BE2C (cell line): Measurements from ENCODE around the gene CHSY1.
A peak's percentile ranks its signal among the peaks of the same experiment; 100 is the strongest.

Source experiments
- DNase-seq: peaks from one replicate; pipeline ENCODE4 v3.0.0-alpha.2; 2020
- H3K27me3 ChIP-seq: fragments of 250-450 bp; sonication (Bioruptor Pico); 2 replicates; pipeline ENCODE4 v1.5.1; 2020; ENCODE audit warnings: mild to moderate bottlenecking
- H3K36me3 ChIP-seq: fragments of 250-450 bp; sonication (Bioruptor Pico); 2 replicates; pipeline ENCODE4 v1.5.1; 2020; ENCODE audit warnings: mild to moderate bottlenecking
- H3K4me1 ChIP-seq: fragments of 250-450 bp; sonication (Bioruptor Pico); 2 replicates; pipeline ENCODE4 v1.5.1; 2020
- H3K4me3 ChIP-seq: 2 replicates; pipeline ENCODE4 v1.5.1; 2011; ENCODE audit warnings: low read depth, low read length
- H3K9me3 ChIP-seq: fragments of 250-450 bp; sonication (Bioruptor Pico); 2 replicates; pipeline ENCODE4 v1.5.1; 2020
- CTCF ChIP-seq: IDR thresholded peaks from 2 replicates; pipeline ENCODE4 v1.5.1; 2012; ENCODE audit warnings: mild to moderate bottlenecking, low read depth, low read length

CHSY1 gene

GRCh38 chr15:101152914-101153313 is 98.9 kb downstream of the CHSY1 start:
- Histone ChIP-seq H3K9me3 (no peaks in the 10 kb centered on the region), H3K27me3 (no peaks in the 10 kb centered on the region), H3K36me3 (no peaks in the 10 kb centered on the region), H3K4me1 (peaks cover 18% of the 10 kb centered on the region), H3K4me3 (no peak overlapping the region)
- no peak for DNase-seq
- peak; percentile 56 for TF ChIP-seq CTCF

GRCh38 chr15:101151288-101151687 is 100.6 kb downstream of the CHSY1 start:
- peaks cover 18% of the 10 kb centered on the region for H3K4me1 ChIP-seq
- TF ChIP-seq CTCF: no peak

GRCh38 chr15:101150723-101151040 is 101.2 kb downstream of the CHSY1 start:
- H3K4me3 ChIP-seq: no peak overlapping the region
- H3K27me3 ChIP-seq: no peaks in the 10 kb centered on the region
- TF ChIP-seq CTCF: no peak
- H3K4me1 ChIP-seq: peaks cover 18% of the 10 kb centered on the region
- no peak for DNase-seq
- no peaks in the 10 kb centered on the region for H3K9me3 ChIP-seq
- no peaks in the 10 kb centered on the region for H3K36me3 ChIP-seq

More at GRCh38 chr15:101151288-101151687, 100.6 kb downstream of the CHSY1 start:
- DNase-seq: no peak
- Histone ChIP-seq H3K36me3 (no peaks in the 10 kb centered on the region), H3K27me3 (no peaks in the 10 kb centered on the region), H3K4me3 (no peak overlapping the region), H3K9me3 (no peaks in the 10 kb centered on the region)

GRCh38 chr15:101149864-101150722 is 101.8 kb downstream of the CHSY1 start:
- TF ChIP-seq CTCF: no peak
- H3K4me3 ChIP-seq: no peak overlapping the region
- H3K9me3 ChIP-seq: no peaks in the 10 kb centered on the region
- DNase-seq: no peak
- H3K27me3 ChIP-seq: no peaks in the 10 kb centered on the region
- H3K4me1 ChIP-seq: peaks cover 18% of the 10 kb centered on the region
- H3K36me3 ChIP-seq: no peaks in the 10 kb centered on the region

GRCh38 chr15:101148881-101149664 is 102.8 kb downstream of the CHSY1 start:
- TF ChIP-seq CTCF: no peak
- H3K36me3 ChIP-seq: no peaks in the 10 kb centered on the region
- peak; percentile 90 for DNase-seq
- peaks cover 22% of the 10 kb centered on the region for H3K4me1 ChIP-seq
- H3K27me3 ChIP-seq: no peaks in the 10 kb centered on the region
- H3K4me3 ChIP-seq: no peak overlapping the region; the same call in 1 of the 2 replicates
- no peaks in the 10 kb centered on the region for H3K9me3 ChIP-seq
